Measurements from ENCODE around the gene ALDH3B2. TPM values are rescaled to one million over a fixed set of nuclear protein-coding genes. Genes with fewer than 3 reads are reported as not detected.

The ALDH3B2 gene
- total and polyA plus RNA-seq, 4 donors = 1.1 to 4.8 (median 2.5) TPM

- ATAC-seq (ENCODE audit: insufficient read depth, low FRiP score) (no peak), DNase-seq (no peak)
- no peaks in the 10 kb centered on the region for H3K27me3 ChIP-seq (ENCODE audit: control insufficient read depth in 3 of 3, insufficient read depth in 3 of 3, low read length in 2 of 3)
- no peak overlapping the region for H3K4me3 ChIP-seq
- H3K9me3 ChIP-seq (ENCODE audit: control insufficient read depth in 4 of 4, insufficient read depth in 3 of 4, low read length in 3 of 4) = peaks cover 0 to 7% (median 0%) of the 10 kb centered on the region in 4 donors
- peak overlapping the region in 1 of 2 donors; percentile 28 for H3K27ac ChIP-seq (ENCODE audit: low read depth in 1 of 2, low read length in 1 of 2)
- TF ChIP-seq, protein P1, sequence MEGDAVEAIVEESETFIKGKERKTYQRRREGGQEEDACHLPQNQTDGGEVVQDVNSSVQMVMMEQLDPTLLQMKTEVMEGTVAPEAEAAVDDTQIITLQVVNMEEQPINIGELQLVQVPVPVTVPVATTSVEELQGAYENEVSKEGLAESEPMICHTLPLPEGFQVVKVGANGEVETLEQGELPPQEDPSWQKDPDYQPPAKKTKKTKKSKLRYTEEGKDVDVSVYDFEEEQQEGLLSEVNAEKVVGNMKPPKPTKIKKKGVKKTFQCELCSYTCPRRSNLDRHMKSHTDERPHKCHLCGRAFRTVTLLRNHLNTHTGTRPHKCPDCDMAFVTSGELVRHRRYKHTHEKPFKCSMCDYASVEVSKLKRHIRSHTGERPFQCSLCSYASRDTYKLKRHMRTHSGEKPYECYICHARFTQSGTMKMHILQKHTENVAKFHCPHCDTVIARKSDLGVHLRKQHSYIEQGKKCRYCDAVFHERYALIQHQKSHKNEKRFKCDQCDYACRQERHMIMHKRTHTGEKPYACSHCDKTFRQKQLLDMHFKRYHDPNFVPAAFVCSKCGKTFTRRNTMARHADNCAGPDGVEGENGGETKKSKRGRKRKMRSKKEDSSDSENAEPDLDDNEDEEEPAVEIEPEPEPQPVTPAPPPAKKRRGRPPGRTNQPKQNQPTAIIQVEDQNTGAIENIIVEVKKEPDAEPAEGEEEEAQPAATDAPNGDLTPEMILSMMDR (IDR thresholded peaks at IDR 0.05; ENCODE audit: control extremely low read depth, extremely low read depth) = no peak
- WGBS, 2 donors = 72 to 87% methylated on average over 8 of the region's 8 CpGs
- peak overlapping the region in 1 of 2 donors; percentile 2 for H3K9ac ChIP-seq (ENCODE audit: insufficient read depth in 1 of 2, low read length in 2 of 2)
- peaks cover 0 to 15% (median 0%) of the 10 kb centered on the region in 5 donors for H3K4me1 ChIP-seq (ENCODE audit: control insufficient read depth in 5 of 5, insufficient read depth in 5 of 5, low read length in 5 of 5)
- no peaks in the 10 kb centered on the region for H3K36me3 ChIP-seq (ENCODE audit: control insufficient read depth in 4 of 4, insufficient read depth in 4 of 4, low read length in 4 of 4)
These were observed 521 bp downstream of the ALDH3B2 start for GRCh38 chr11:67673902-67674301.

DNA sequence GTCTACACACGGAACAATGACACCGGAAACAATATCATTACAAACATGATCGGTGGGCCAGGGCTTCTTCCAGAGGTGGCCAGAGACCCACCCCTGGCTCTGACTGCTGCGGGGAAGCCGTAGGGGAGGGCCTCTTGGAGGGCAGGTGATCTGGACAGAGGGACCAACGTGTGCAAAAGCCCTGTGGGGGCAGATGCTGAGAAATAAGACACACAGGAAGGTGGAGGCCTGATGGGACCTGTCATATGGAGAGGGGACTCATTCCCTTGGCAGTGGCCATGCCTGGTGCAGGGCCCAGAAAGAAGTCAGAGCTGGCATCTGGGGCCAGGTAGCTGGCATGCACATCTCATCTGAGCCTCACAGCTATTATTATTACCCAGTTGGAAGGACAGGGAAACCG, 1.1 kb downstream of the ALDH3B2 start:
- Histone ChIP-seq H3K4me3 (no peak overlapping the region), H3K9ac (ENCODE audit: insufficient read depth in 1 of 2, low read length in 2 of 2) (peak overlapping the region in 1 of 2 donors; percentile 2), H3K9me3 (ENCODE audit: control insufficient read depth in 4 of 4, insufficient read depth in 3 of 4, low read length in 3 of 4) (peaks cover 0 to 7% (median 0%) of the 10 kb centered on the region in 4 donors), H3K27me3 (ENCODE audit: control insufficient read depth in 3 of 3, insufficient read depth in 3 of 3, low read length in 2 of 3) (no peaks in the 10 kb centered on the region), H3K36me3 (ENCODE audit: control insufficient read depth in 4 of 4, insufficient read depth in 4 of 4, low read length in 4 of 4) (no peaks in the 10 kb centered on the region), H3K27ac (ENCODE audit: low read depth in 1 of 2, low read length in 1 of 2) (no peak overlapping the region), H3K4me1 (ENCODE audit: control insufficient read depth in 5 of 5, insufficient read depth in 5 of 5, low read length in 5 of 5) (peaks cover 0 to 15% (median 0%) of the 10 kb centered on the region in 5 donors)
- ATAC-seq (ENCODE audit: insufficient read depth, low FRiP score) = no peak
- DNase-seq = no peak
- TF ChIP-seq, protein P1 (IDR thresholded peaks at IDR 0.05; ENCODE audit: control extremely low read depth, extremely low read depth) = no peak
- 84 to 87% methylated on average over 7 of the region's 7 CpGs for WGBS, 2 donors

GRCh38 chr11:67671211-67671520, 3.3 kb downstream of the ALDH3B2 start:
- Histone ChIP-seq H3K9ac (ENCODE audit: insufficient read depth in 1 of 2, low read length in 2 of 2) (no peak overlapping the region), H3K4me1 (ENCODE audit: control insufficient read depth in 5 of 5, insufficient read depth in 5 of 5, low read length in 5 of 5) (peaks cover 0 to 15% (median 0%) of the 10 kb centered on the region in 5 donors), H3K27me3 (ENCODE audit: control insufficient read depth in 3 of 3, insufficient read depth in 3 of 3, low read length in 2 of 3) (no peaks in the 10 kb centered on the region), H3K27ac (ENCODE audit: low read depth in 1 of 2, low read length in 1 of 2) (no peak overlapping the region), H3K36me3 (ENCODE audit: control insufficient read depth in 4 of 4, insufficient read depth in 4 of 4, low read length in 4 of 4) (no peaks in the 10 kb centered on the region), H3K4me3 (no peak overlapping the region), H3K9me3 (ENCODE audit: control insufficient read depth in 4 of 4, insufficient read depth in 3 of 4, low read length in 3 of 4) (peaks cover 0 to 7% (median 0%) of the 10 kb centered on the region in 4 donors)
- WGBS, 2 donors = 60 to 68% methylated on average over 8 of the region's 8 CpGs
- TF ChIP-seq, protein P1 (IDR thresholded peaks at IDR 0.05; ENCODE audit: control extremely low read depth, extremely low read depth) = no peak
- ATAC-seq (ENCODE audit: insufficient read depth, low FRiP score) (no peak), DNase-seq (no peak)
